HG02759 (cell line): Measurements from ENCODE around the gene NHSL2.
"Not testable (repeated sequence)": the region's sequence is repeated elsewhere in the genome, so short reads cannot be mapped to it uniquely, and the experiment has no call there.

Experiments used
- ATAC-seq: cut with Tn5 transposase; IDR thresholded peaks from one replicate; pipeline ENCODE4 v1.9.1; 2021; ENCODE audit warnings: mild to moderate bottlenecking, moderate library complexity; ENCODE audit not compliant: unreplicated experiment

The NHSL2 gene

DNA sequence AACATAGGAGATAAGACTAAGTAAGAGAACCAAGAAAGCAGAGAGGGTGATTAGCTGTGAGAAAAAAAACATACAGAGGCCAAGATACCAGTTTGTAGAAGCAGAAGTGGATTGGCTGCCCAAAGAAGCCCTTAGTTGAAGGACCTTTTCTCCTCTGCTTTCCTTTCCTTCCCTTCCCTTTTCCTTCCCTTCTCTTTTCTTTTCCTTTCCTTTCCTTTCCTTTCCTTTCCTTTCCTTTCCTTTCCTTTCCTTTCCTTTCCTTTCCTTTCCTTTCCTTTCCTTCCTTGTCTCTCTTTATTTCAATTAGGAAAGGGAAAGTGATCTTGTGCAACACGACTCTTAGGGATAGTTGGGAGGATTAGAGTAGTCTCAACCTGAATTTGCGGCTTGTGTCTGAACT lies 128.2 kb downstream of the NHSL2 start:
- ATAC-seq: no peak

DNA sequence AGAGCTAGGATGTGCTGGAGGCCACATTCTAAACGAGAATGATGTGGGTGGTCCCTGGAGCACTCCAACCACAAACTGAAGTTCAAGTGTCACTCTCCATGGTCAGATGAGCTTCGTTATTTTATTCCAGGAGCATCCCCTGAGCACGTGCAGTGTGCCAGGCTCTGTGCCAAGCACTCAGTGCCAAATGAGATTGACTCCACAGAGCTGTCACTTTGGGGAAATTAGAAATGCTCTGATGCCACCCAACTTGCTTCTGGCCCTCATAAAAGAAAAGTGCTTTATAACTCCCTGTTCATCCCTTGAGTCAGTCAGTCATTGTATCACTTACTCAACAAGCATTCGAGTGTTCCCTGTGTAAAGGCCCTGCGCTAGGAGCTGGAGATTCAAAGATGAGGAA lies 129.9 kb downstream of the NHSL2 start:
- ATAC-seq: no peak

- no peak for ATAC-seq
Measured at GRCh38 chrX:72041176-72041575, 130.5 kb downstream of the NHSL2 start.

DNA sequence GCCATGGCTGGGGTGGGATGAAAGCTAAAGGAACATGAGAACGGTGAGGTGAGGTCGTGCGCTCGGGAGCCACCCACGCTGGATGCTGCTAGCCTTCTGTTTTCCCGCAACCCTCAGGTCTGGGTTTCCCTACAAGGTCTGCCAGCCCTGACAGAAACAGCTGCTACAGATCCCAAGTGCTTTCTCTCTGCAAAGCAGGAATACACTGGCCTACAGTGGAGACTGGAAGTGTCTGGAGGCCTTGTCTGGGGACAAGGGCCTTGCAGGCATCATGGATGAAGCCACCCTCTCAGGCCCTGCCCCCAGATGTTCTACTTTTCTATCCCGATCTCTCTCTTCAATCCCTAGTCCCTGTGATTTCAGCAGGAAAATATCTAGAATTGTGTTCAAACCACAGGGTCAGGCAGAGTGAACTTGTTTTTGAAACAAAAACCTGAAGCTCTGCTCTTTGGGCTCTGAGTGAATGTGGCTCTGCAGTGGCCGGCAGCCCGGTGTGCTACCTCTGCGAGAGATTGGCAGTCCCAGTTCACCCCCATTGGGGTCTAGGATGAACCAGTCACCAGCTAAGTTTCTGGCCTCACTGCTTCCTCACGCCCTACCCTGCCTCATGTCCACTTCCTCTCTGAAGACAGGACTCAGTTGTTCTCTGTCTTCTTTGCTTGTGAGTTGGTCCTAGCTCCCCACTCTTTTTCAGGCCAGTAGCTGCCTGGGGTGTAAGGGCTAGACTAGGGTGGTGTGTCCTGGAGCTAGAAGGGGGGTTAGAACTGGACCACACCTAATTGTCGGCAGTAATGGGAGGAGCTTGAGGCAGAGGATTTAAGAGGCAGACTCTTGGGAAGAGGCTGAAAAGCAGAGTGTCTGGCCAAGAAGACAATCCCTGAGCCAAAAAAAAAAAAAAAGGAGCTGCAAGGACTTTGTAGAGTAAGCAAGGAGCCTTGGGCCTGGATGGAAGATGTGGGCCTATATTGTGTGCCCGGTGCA lies 131.5 kb downstream of the NHSL2 start:
- no peak for ATAC-seq

DNA sequence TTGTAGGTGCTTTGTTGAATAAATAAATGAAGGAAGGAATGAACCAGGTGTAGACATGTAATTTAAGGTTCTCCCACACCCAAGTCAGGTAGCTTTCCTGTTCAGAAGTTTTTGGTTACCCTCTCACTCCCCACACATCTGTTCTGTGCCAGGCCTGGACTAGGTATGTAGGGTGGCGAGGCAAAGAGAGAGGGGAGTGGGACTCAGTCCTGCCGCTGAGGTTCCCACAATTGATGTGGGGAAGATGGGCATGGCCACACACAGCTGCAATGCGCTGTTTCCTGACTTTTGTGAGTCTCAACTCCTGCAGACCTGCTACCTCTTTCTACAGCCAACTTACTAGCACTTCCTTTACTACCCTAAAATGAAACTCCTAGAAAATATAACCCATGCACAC lies 132.2 kb downstream of the NHSL2 start:
- no peak for ATAC-seq

DNA sequence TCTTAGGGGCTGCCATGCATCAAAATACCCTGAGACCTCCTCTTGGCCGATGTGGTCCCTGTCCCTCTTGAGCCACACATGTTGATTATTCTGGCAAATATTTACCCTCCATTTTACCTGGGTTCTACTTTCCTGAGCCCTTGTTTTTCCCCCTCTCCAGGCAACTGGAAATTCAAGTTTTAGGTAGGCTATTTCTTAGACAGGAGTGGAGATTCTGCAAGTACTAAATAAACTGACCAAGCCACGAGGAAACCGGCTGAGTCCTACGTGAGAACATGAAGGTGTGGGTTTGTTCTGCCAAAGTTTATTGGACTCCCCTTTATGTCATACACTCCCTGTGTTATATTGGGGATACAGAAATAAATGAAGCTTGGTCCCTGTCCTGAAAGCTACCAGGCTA lies 133.0 kb downstream of the NHSL2 start:
- ATAC-seq: no peak

- no peak for ATAC-seq
Measured at GRCh38 chrX:72045141-72045540, 134.5 kb downstream of the NHSL2 start.

GRCh38 chrX:72045552-72046277 lies 135.1 kb downstream of the NHSL2 start:
- ATAC-seq: no peak

DNA sequence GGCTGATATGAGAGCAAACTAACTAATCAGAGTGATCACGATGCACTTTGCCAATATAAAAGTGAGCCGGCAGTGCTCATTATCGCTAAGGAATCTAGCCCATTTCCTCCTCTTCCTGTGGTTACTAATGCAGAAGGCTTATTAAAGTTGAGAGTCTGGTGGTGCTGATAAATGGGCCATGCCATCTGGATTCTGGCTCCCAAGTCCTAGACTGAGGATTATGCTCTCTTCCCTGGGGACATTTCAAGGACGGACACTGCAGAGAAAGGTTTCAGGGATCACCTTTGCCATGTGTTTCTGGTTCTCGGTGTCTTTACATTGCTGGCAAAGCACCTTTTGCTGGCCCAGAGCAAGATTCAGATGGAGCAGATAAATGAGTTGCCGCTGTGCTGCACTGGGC lies 135.8 kb downstream of the NHSL2 start:
- ATAC-seq: no peak

- ATAC-seq: no peak
Measured at GRCh38 chrX:72048510-72049455, 138.1 kb downstream of the NHSL2 start.

DNA sequence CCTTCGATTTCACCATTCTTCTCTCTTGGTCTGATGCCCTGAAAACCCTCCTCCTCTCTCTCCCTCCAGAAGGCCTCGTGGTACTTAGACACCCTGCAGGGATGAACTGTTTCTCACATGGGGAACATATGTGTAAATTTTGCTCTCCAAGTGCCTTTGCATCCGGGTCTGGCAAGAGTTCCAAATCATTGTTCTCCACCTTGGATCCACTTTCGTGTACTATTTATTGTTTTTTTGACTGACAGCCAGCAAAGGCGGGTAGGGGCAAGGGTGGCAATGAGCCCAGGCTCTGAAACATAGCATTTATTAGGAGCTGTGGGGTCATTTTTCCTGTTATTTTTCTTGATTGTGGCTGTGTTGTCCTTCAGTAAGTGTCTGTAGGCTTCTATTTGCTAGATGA lies 139.4 kb downstream of the NHSL2 start:
- no peak for ATAC-seq

DNA sequence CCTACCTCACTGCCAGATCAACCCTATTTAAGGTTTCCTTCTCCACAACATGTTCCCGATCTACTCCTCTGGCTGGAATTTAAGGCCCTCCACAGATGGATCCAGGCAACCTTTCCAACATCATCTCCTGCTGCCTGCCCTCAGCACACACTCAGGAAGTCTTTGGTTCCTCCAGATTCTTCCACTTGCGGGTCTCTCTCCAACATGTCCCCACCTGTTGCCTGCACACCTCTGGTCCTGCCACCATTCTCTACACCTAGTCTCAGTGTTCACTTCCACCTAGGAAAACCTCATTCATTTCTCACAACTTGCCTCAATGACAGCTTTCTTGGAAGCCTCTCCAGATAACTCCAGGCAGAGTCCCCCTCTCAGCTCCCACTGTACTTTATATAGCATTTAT lies 140.9 kb downstream of the NHSL2 start:
- ATAC-seq: no peak

DNA sequence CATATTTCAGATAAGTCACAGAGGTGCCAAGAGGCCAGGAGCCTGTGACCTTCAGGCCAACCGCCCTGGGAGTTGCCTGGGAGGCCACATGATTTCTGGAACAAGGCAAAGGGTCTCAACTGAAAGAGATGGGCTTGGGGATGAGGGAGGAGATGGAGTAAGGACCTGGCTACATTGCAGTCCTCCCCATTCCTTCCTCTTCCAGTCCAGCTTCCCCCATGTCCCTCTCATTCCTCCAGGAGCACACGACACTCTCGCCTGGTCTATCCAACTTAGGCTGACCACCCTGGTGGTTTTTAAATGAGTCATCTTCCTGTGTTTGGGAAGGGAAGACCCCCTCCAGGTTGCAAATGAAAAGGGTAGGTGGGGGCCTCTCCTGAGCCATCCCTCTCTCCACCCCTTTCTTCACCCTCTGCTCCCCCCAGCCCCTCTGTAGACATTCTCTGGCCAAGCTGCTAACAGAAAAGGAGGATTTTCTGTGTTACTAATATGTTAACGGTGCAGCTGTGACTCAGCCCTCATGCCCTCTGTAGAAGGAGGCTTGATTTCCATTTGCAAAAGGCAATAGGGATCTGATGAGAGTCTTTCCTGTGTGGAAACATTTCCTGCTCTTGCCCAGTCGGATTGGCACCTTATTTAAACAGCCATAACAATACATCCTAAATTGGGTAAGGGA lies 141.9 kb downstream of the NHSL2 start:
- ATAC-seq: no peak

GRCh38 chrX:72053508-72053907 lies 142.9 kb downstream of the NHSL2 start:
- no peak for ATAC-seq

- no peak for ATAC-seq
Measured at GRCh38 chrX:72054779-72055489, 144.3 kb downstream of the NHSL2 start.

DNA sequence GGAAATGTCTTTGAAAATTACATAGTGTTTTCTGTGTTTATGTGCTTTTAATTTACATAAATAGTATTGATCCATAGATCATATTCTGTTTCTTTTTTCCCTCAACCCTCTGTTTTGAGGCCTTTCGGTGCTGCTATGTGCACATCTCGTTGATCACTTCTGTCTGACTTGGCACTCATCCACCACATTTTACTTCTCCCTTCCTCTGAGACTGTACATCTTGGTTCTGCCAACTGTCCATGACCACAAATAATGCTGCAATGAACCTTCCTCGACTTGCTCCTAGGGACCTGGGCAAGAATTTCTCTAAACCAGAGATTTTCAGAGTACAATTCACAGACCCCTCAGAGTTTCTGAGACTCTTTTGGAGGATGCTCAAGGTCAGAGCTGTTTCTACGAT lies 146.7 kb downstream of the NHSL2 start:
- no peak for ATAC-seq

GRCh38 chrX:72057849-72058248 lies 147.2 kb downstream of the NHSL2 start:
- ATAC-seq: no peak

DNA sequence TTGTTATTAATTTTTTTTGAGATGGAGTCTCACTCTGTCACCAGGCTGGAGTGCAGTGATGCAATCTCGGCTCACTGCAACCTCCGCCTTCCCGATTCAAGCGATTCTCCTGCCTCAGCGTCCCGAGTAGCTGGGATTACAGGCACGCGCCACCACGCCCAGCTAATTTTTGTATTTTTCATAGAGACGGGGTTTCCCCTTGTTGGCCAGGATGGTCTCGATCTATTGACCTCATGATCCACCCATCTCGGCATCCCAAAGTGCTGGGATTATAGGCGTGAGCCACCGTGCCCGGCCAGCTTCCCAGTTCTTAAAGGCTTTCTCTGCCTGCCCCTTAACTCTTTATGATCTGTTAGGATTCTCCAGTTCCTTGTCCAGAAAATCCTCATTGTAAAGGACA lies 147.7 kb downstream of the NHSL2 start:
- ATAC-seq: not testable (repeated sequence)

DNA sequence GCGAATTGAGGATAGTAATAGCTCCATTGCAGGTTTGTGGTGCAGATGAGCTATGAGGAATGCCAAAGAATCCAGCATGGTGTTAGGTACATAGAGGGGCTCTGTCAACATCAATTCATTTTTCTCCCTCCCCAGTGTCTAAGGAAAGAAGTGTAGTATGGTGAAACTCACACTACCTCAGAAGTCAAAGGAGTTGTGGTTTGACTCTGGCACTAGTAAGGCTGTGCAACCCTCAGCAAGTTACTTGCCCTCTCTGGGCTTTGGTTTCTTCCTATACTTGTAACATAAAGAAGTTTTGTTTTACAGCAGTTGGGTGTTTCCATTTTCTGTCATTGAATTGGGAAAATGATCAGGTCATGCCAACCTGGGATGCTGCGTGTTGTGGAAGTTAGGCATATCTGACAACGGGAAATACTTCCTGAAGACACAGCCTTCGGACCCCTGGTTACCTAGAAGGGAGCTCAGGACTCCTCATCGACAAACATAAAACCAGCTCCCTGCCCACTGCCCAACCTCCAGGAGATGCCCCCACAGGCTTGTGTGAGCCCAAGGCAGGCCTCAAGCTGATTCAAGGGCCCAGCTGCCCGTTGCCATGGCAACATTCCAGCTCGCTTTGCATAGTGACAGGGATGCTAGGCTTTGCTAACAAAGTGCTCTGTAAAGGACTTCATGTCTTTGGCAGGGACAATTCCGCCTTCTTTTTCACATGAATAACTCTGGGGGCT lies 149.7 kb downstream of the NHSL2 start:
- ATAC-seq: no peak
